Gastroesophageal sphincter (tissue), 3 donors: ENCODE data around the gene OPCML.

Experiments
- CTCF ChIP-seq, 4 experiments: fragments of 200-600 bp in 2 of 4; fragments of 450-650 bp in 2 of 4; sonication (generic) in 1 of 4; IDR thresholded peaks; one replicate each; pipeline ENCODE4 v1.5.1; 2017 to 2019; ENCODE audit warnings: antibody characterized with exemption in 4 of 4, mild to moderate bottlenecking in 2 of 4, moderate library complexity in 2 of 4
- EP300 ChIP-seq: sonication (generic); formaldehyde crosslinking; IDR thresholded peaks from one replicate; pipeline ENCODE4 v1.6.1; 2017; ENCODE audit warnings: antibody characterized with exemption, mild to moderate bottlenecking
- POLR2A ChIP-seq, 2 donors: fragments of 450-650 bp; IDR thresholded peaks; one replicate each; pipeline ENCODE4 v1.6.1; 2017; ENCODE audit warnings: antibody characterized with exemption in 2 of 2, mild to moderate bottlenecking in 2 of 2, moderate library complexity in 1 of 2
- POLR2AphosphoS5 ChIP-seq: sonication (generic); formaldehyde crosslinking; IDR thresholded peaks from one replicate; pipeline ENCODE4 v1.6.1; 2017; ENCODE audit warnings: antibody characterized with exemption

GRCh38 chr11:132862933-132863332 lies 669.4 kb downstream of the OPCML start:
- TF ChIP-seq CTCF (IDR thresholded peaks at IDR 0.05) (no peak), EP300 (no peak), POLR2A (IDR thresholded peaks at IDR 0.05) (no peak), POLR2AphosphoS5 (no peak)
